HG02610 (cell line): ENCODE results near the gene KREMEN1.

Experiments used
- ATAC-seq: cut with Tn5 transposase; IDR thresholded peaks from one replicate; pipeline ENCODE4 v1.9.1; 2021; ENCODE audit warnings: mild to moderate bottlenecking, moderate library complexity; ENCODE audit not compliant: unreplicated experiment

The KREMEN1 gene

DNA sequence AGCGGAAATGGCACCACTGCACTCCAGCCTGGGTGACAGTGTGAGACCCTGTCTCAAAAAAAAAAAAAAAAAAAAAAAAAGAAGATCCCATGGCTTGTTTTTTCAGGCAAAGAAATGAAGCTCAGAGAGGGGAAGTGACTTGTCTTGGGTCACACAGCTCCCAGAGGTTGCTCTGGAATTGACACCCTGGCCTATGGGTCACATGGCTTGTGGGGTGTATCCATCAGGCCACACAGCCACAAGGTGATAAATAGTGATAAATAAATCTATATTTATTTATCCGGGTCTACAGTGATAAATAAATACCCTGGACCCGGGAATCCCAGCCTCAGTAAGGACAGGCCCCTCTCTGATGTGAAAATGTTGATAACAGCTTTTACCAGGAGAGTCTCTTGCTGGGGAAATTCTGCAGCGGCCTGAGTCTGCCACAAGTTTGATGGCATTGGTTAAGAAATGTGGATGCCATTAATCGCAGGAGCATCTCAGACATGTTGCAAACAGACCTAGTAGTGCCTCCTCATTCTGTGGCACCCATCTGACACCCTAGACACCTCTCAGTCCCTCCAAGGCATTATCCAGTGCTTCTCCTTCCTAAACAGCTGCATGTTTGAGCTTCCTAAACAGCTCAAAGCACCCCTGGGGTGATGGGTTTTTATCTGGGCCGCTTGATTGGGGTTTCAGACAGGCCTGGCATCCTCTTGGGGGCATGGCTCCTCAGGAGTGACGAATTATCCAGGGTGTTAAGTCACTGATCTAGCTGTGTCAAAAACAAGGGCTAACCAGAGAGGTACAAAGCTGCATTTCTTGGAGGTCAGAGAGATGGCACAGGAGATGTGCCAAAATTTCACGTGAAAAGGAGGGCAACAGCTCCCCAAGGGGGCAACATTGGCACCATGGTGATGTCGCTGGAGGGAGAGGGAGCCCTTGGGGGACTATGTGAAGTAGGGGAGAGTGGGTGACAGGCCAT lies 130.9 kb downstream of the KREMEN1 start:
- ATAC-seq: no peak

DNA sequence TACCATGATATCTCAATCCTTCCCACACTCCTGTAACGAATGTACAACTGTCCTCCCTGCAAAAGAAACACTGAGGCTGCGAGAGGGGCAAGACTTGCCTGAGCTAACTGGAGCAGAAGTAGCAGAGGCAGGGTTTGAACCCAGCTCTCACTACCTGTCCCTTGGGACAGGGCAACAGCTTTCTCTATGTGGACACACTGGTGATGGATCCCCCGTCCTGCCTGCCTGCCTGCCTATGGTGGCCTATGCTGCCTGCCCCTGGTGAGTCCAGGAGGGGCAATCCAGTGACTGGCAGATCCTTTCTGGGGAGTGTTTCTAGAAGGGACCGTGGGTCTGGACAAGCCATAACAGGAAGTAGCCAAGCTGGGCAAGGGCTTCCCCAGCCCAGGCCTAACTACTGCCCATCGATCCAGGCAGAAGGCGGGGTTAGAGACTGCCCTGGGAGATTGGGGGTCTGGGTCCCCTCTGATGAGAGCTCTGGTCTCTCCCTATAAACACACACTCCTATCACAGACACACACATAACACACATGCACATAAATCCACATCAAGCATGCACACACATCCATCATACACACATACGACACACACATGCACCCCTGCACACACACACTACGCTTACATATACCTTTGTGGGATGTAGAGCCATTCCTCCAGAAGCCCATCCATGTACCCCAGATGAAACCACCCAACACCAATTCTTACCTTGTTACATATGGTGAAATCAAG lies 131.8 kb downstream of the KREMEN1 start:
- no peak for ATAC-seq

DNA sequence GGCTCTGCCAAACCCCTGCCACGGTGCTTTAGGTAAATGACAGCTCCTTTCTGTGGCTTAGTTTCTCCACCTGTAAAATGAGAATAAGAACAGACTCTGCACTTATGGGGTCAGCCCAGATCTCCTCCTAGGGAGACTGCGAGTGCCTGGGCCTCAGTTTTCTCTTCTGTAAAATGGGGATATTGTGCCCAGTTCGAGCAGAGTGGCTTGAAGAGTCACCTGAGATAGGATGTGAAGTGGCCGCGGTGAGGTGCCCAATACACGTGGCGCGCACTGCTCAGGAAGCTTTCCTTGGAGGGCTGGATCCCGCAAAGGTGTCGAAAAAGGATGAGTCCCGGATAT lies 132.4 kb downstream of the KREMEN1 start:
- ATAC-seq: no peak

DNA sequence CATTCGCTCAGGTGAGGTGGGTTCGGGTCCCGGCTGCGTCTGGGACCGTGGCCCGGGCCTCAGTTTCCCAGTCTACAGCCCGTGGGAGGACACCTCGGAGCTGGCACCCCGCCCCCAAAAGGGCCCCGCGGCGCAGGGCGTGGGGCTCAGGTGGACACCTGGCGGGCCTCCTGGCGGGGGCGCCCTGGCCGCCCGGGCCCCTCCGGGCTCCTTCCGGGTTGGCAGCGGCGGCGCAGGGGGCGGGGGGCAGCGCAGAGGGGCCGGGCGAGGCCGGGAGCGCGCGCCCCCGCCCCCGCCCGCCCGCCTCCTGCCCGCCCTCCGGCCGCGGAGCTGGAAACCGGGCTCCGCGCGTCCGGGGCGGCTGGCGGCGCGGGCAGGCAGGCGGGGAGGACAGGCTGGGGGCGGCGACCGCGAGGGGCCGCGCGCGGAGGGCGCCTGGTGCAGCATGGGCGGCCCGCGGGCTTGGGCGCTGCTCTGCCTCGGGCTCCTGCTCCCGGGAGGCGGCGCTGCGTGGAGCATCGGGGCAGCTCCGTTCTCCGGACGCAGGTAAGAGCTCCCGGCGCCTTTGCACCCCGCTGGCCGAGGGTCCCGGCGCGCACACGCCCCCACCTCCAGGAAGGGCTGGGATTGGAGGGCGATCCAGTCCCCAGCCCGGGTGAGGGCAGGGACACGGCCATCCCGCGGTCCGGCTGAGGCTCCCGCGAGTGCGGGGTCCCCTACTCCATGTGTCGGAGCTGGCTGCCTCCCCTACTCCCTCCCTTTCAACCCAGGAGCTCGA lies 132.9 kb downstream of the KREMEN1 start, which contains the start of gene EMID1:
EMID1 (plus strand) TSS at position 303 of the 778 bp plus-strand sequence; CDS start at position 446, 143 bp downstream.
- ATAC-seq: no peak

DNA sequence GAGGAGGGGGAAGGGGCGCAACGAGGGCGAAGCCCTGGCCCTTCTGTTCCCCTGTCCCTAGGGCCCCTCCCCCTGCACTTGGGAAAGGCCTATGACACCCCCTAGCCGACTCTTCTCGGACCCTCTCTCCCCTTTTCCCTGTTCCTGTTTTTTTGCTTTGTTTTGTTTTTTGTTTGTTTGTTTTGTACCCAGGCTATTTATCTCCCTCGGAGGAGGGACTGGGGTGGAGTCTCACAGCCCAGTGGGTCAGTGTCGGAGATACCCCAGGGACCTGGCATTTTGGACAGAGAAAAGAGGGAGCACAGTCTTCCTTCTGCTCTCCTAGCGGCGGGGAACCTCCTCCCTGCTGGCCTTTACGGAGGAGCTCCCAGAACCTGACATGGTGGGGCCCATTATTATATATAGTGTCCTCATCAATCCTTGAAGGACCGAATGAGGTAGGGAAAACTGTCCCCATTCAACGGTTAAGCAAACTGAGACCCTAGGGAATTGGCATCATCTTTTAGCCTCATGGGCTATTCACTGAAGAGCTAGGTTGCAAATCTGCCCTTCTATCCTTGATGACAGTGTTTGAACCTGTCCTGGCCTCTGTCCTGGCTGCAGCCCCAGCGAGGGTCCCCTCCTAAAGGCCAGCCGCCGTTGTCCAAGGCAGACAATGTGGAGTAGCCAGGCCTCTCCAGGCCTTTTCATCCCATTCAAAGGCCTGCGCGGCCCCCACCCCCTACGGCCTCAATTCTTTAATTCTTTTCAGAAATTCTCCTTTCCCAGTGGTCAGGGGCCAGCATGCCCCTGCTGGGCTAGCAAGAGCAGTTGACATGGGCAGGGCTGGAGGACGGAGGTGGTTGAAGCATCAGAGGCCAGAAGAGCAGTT lies 133.8 kb downstream of the KREMEN1 start:
- no peak for ATAC-seq

DNA sequence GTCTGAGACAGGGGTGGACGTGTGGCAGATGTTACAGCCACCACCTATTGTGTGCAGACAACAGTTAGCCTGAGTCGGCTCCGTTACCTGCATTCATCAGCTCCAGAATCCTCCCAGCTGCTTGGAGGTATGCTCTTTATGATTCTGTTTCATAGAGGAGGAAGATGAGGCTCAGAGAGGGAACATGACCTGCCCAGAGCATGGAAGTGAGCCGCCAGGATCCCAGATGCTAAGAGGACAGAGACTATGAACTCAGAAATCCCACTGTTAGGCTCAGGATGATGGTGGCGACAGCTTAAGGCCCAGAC lies 134.4 kb downstream of the KREMEN1 start:
- ATAC-seq: no peak

DNA sequence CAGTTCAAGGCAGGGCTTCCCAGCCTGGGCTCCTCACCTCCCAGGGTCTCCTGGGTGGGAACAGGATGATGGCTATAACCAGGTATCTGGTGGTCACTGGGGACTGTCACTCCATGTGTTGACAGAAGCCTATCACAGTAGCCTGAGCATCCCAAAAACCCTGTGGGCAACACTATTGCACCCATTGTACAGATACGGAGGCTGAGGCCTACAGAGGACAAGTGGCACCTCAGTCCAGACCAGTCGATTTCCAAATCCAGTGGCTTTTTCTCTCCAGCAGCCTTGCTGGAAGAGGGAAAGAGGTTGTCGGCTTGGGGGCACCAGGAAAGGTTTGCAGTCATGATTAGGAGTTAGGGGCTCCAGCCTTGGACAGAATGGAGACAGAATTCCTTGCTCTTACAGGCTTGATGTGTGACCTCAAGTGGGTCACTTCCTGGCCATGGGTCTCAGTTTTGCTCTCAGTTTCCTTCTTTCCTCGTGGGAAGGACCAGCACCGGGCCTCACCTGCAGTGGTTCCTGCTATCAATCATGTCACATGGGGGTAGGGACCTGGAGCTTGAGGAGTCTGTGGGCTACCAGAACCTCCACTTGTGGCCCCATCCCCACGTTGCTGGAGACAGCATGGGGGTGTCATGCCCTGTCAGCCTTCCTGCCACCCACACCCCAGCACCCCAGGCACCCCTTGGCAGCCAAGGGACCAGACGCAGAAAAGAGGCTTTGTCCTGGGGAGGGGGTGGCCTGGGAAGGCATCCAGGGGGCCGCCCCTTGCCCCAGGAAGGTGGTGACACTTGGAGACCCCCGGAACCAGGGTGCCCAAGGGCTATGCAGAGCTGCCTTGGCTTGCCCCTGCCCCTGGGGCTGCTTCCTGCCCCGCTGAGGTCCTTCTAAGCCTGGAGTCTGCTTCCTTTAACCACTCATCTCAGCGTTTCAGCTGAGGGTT lies 135.0 kb downstream of the KREMEN1 start:
- no peak for ATAC-seq

DNA sequence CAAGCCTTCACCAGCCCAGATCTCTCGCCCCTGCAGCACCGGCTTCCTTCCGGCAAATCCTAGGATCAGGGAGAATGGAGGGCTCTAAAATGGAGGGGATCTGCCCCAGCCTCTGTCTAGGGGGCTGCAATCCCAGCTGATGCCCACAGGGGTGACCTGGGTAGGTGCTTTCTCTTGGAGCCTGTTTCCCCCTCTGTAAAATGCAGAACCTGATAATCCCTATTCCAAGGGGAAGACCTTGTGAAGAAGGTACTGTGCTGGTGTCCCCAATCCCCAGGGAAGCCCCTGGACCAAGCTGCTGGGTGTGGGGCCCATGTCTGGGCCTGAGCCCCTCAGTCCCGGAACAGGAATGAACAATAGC lies 135.6 kb downstream of the KREMEN1 start:
- no peak for ATAC-seq

DNA sequence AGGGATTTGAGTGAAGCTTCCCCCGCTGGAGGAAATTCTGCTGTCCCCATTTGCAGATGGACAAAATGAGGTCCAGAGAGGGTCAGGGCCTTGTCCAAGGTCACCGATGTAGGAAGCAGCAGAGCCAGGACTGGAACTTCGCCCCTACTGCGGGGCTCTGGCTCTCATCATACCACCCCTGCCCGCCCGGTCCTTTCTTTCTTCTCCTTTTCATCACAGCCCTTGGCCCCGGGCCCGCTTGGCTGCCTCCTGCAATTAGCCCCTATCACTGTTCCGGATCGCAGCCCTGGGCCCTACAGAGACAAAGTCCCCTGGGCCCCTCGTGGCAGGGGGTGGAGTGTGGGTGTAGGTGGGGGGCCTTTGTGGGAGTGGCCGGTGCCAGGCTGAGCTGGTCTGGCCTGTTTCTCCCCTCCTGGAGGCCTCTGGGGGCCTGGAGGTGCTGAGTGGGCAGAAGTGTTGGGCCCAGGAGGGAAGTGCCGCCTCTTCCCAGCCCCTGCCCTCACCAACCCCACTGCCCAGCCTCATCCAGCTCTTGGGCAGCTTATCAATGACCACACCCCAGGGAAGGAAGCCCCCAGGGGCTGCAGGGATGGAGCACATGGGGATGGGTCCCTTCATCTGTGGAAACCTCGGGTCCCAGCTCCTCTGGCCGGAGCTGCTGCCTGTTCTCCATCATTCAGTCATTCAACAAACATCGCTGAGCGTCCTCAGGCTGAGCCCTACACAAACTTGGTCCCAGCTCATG lies 136.2 kb downstream of the KREMEN1 start:
- ATAC-seq: no peak

DNA sequence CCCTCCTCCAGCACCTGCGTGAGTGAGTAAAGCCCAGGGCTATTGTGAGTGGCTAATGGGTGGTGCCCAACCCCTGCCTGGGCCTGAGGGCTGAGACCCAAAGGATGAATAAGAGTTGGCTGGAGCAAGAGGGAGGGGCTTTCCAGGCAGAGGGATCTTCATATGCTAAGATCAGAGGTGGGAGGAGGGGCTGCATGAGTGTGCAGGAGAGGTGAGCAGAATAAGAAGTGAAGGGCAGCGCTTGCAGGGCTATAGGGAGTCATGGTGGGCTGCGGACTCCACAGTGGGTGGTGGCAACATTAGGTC lies 136.7 kb downstream of the KREMEN1 start:
- ATAC-seq: no peak

DNA sequence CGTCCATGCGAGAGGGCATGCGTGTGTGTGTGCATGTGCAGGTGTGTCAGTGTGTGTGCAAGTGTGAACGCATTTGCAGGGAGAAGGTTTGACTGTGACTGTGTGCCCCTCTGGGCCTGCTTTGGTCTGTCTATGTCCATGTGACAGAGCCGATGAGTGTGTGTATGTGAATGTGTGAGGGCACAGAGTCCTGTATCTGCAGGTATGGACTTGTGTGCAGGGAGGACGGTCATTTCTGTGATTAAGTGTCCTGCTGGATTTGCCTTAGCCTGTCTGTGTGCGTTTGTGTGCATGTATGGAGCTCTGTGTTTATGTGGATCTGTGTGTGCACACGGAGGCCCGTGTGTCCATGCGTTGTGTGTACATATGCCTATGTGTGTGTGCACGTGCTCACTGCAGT lies 138.2 kb downstream of the KREMEN1 start:
- ATAC-seq: no peak

DNA sequence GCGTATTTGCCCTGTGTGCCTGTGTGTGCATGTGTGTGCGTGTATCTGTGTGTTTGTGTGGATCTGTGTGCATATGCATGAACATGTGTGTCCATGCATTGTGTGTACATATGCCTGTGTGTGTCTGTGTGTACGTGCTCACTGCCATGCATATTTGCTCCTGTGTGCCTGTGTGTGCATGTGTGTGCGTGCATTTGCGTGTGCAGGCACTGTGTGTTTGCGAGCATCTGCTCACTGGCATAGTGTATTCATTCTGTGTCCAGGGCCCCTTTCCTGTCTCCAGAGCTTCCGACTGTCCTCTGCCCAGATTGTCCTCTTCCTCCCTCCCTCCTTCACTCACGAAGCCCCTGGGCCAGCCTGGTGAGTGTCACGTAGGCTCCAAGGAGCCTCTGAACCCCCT lies 138.6 kb downstream of the KREMEN1 start:
- no peak for ATAC-seq

DNA sequence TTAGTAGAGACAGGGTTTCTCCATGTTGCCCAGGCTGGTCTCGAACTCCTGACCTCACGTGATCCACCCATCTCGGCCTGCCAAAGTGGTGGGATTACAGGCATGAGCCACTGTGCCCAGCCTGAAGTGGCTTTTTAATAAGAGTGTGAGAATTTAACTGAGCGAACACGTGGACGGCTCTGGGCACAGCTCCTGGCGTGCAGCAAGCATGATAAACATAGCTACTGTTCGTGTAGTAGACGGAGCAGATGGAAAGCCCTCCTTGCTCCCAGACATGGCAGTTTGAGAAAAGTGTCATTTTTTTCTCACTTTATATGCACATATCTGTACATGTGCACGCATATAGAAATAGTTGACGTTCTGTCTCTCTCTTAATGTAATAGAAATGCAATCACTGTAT lies 139.9 kb downstream of the KREMEN1 start:
- ATAC-seq: no peak

DNA sequence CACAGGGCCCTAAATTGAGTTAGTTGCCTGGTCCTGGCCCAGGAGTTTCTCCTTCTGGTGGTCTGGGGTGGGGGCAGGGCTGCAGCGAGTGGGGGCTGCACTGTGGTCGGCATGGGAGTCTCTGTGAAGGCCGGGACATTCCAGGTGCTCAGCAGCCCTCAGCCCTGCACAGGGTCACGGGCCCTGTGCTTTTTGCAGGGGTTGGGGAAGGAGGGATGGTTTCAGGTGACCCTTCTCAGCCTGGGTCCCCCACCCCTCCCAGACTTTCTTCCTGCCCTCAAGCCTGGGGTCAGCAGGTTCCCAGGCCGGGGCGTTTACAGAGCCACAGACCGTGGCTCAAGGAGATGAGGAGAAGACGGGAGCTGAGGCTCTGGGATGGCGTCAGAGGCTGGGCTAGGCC lies 140.7 kb downstream of the KREMEN1 start:
- no peak for ATAC-seq

DNA sequence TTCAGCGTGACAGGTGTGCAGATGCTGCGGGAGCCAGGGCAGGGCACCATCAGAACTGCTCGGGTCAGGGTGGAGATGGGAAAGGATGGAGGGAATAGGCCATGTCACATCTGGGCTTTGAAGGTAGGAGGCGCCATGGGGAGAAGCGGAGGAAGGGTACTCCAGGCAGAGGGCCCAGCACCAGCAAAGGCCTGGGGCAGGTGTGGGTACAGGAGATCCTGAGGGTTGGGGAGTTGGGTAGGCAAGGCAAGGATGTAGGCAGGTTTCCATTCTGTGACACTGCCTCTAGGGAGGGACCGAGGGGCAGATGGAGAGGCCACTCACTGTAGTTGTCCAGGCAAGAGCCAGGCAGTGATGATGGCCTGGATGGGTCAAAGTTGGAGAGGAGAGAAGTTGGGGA lies 141.4 kb downstream of the KREMEN1 start:
- no peak for ATAC-seq

DNA sequence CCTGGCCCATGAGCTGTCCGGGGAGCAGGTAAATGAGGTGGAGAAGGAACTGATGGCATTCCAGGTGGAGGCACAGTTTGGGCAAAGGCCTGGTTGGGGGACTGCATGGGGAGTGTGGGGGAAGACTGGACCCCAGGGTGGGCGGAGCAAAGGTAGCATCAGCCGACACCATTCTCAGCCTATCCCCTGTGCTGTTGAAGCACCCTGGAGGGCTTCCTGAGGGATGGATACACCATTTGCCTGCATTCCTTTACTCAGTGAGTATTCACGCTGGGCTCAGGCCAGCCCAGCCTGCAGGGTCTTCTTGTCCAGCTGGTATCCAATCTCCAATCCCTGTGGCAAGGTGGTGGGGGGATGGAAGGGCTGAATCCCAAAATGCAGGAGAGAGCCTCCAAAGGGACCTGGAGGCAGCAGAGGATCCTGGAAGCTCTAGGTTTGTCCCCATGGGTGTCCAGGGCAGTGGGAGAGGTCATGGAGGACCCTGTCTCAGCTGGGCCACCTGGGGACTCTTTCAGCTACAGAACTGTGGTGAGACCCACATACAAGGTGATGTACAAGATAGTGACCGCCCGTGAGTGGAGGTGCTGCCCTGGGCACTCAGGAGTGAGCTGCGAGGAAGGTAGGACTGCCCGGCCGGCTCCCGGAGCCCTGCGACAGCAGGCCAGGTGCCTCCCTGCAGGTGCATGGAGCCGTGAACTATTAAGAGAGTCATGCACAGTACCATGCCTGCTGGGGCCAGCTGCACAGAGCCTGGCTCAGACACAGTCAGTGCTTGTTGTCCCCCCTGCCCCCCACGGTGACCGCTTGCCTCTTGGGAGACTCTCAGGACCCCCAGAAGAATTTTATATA lies 142.4 kb downstream of the KREMEN1 start:
- ATAC-seq: no peak

DNA sequence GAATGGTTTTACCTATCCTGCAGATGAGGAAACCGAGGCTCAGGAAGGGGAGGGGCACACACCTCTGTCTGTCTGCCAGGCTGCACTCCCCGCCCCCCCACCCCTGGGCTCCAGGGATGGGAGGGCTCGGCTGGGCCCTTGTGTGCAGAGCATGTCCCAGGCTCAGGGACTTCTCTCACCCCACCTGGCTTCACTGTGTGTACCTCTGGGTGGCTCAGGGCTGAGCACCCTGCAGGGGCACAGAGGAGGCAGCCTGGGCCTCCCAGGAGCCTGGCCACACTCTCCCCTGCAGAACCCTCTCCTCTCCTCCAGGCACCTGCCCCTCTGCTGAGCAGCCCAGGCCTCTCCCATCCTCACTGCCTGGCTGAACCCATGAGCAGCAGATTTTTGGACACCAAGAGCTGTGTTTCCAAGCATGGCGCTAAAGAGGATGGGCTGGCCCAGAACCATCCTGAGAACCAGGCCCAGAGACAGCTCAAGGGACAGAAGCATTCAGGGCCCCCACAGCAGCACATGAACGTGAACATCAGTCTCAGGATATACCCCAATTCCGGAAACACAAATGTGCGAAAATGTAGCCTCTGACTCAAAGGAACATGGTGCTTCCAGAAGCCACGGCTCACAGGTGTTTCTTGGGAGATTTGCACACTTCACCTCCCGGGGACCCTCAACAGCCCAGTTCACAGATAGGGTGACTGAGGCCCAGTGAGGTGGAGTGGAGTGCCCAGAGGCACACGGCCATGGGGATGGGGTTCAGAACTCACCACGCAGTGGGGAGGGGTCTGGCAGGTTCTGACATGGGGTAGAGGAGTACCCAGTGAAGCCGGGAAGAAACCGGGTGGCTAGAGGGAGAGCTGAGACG lies 143.4 kb downstream of the KREMEN1 start:
- no peak for ATAC-seq
